ENCODE data around the gene MSGN1.

The MSGN1 gene

DNA sequence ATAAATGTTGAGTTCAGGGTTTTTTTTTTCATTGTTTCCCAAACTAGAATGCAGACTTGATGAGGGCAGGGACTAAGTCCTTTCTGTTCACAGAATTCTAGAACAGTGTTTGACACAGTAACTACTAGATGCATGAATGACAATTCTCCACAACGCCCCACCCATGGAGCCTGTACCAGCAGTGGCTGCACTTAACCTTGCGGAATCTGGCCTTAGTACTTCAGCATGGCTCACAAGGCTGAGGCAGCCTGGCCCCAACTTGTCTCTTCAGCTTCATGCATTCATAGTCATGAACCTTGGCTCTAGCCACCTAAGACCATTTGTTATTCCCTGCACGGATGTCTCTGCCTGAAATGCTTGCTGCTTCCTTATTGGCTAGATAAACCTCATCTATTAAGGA is 29.5 kb upstream of the MSGN1 start:
- Histone ChIP-seq H3K9ac (ENCODE audit: low read length) (no peak overlapping the region), H2AFZ (ENCODE audit: low read depth, low read length, severe bottlenecking) (no peak overlapping the region), H3K27ac (ENCODE audit: low read depth, low read length) (no peak overlapping the region), H3K4me3 (ENCODE audit: insufficient read depth, low read length, poor library complexity, severe bottlenecking) (no peak overlapping the region), H3K36me3 (ENCODE audit: low read length) (peaks cover 9% of the 10 kb centered on the region; the same call in 1 of the 2 replicates), H3F3A (ENCODE audit: insufficient read depth) (peaks cover 4% of the 10 kb centered on the region; the same call in 1 of the 2 replicates), H3K9me2 (replicated peaks; ENCODE audit: insufficient read depth, low read length) (no peaks in the 10 kb centered on the region), H3K27me3 (ENCODE audit: low read length) (no peaks in the 10 kb centered on the region), H3K9me3 (ENCODE audit: insufficient read depth, low read length) (no peaks in the 10 kb centered on the region), H4K20me1 (ENCODE audit: low read depth, low read length) (peaks cover 6% of the 10 kb centered on the region; the same call in 1 of the 2 replicates), H3K79me2 (ENCODE audit: insufficient read depth, low read length) (no peaks in the 10 kb centered on the region), H3K4me2 (ENCODE audit: low read depth, low read length, poor library complexity, severe bottlenecking) (no peak overlapping the region)
- no peak for TF ChIP-seq EZH2phosphoT487 (conservative IDR thresholded peaks at IDR 0.05; ENCODE audit: low read length)
- TF ChIP-seq, protein P1, sequence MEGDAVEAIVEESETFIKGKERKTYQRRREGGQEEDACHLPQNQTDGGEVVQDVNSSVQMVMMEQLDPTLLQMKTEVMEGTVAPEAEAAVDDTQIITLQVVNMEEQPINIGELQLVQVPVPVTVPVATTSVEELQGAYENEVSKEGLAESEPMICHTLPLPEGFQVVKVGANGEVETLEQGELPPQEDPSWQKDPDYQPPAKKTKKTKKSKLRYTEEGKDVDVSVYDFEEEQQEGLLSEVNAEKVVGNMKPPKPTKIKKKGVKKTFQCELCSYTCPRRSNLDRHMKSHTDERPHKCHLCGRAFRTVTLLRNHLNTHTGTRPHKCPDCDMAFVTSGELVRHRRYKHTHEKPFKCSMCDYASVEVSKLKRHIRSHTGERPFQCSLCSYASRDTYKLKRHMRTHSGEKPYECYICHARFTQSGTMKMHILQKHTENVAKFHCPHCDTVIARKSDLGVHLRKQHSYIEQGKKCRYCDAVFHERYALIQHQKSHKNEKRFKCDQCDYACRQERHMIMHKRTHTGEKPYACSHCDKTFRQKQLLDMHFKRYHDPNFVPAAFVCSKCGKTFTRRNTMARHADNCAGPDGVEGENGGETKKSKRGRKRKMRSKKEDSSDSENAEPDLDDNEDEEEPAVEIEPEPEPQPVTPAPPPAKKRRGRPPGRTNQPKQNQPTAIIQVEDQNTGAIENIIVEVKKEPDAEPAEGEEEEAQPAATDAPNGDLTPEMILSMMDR (IDR thresholded peaks at IDR 0.05; ENCODE audit: insufficient read depth, low read length, poor library complexity, severe bottlenecking) = no peak

GRCh38 chr2:17788773-17789172 is 27.5 kb upstream of the MSGN1 start:
- no peak overlapping the region for H3K9ac ChIP-seq (ENCODE audit: low read length)
- no peaks in the 10 kb centered on the region for H3K27me3 ChIP-seq (ENCODE audit: low read length)
- no peak overlapping the region for H3K4me3 ChIP-seq (ENCODE audit: insufficient read depth, low read length, poor library complexity, severe bottlenecking)
- H3F3A ChIP-seq (ENCODE audit: insufficient read depth) = peaks cover 1% of the 10 kb centered on the region; the same call in 1 of the 2 replicates
- H4K20me1 ChIP-seq (ENCODE audit: low read depth, low read length) = peaks cover 2% of the 10 kb centered on the region; the same call in 1 of the 2 replicates
- no peak overlapping the region for H2AFZ ChIP-seq (ENCODE audit: low read depth, low read length, severe bottlenecking)
- H3K27ac ChIP-seq (ENCODE audit: low read depth, low read length) = no peak overlapping the region
- no peaks in the 10 kb centered on the region for H3K36me3 ChIP-seq (ENCODE audit: low read length)
- H3K4me2 ChIP-seq (ENCODE audit: low read depth, low read length, poor library complexity, severe bottlenecking) = no peak overlapping the region
- H3K79me2 ChIP-seq (ENCODE audit: insufficient read depth, low read length) = no peaks in the 10 kb centered on the region
- no peak for TF ChIP-seq EZH2phosphoT487 (conservative IDR thresholded peaks at IDR 0.05; ENCODE audit: low read length)
- TF ChIP-seq, protein P1 (IDR thresholded peaks at IDR 0.05; ENCODE audit: insufficient read depth, low read length, poor library complexity, severe bottlenecking) = no peak
- H3K9me3 ChIP-seq (ENCODE audit: insufficient read depth, low read length) = no peaks in the 10 kb centered on the region
- no peaks in the 10 kb centered on the region for H3K9me2 ChIP-seq (replicated peaks; ENCODE audit: insufficient read depth, low read length)

DNA sequence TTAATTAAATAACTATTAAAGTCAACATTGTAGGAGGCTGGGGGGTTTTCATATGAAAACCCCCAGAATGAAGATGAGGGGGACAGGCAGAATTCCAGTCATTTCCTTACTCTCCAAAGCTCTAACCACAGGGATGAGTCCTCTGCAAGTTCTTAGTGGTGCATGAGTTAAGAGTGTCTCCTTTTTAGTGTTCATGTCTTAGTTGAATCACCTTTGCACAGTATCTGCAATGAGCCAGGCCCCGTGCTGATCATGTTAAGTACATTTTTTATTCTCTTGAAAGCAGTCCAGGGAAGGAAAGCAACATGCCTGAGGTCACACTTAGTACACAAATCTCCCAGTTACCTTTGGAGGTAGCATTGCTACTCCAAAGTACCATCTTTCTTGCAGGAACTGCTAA is 25.7 kb upstream of the MSGN1 start:
- TF ChIP-seq, protein P1 (IDR thresholded peaks at IDR 0.05; ENCODE audit: insufficient read depth, low read length, poor library complexity, severe bottlenecking) = no peak
- H3K9ac ChIP-seq (ENCODE audit: low read length) = no peak overlapping the region
- H3K9me2 ChIP-seq (replicated peaks; ENCODE audit: insufficient read depth, low read length) = no peaks in the 10 kb centered on the region
- no peak overlapping the region for H3K4me3 ChIP-seq (ENCODE audit: insufficient read depth, low read length, poor library complexity, severe bottlenecking)
- no peaks in the 10 kb centered on the region for H3K79me2 ChIP-seq (ENCODE audit: insufficient read depth, low read length)
- no peaks in the 10 kb centered on the region for H3F3A ChIP-seq (ENCODE audit: insufficient read depth)
- H2AFZ ChIP-seq (ENCODE audit: low read depth, low read length, severe bottlenecking) = no peak overlapping the region
- no peaks in the 10 kb centered on the region for H4K20me1 ChIP-seq (ENCODE audit: low read depth, low read length)
- H3K27ac ChIP-seq (ENCODE audit: low read depth, low read length) = no peak overlapping the region
- H3K9me3 ChIP-seq (ENCODE audit: insufficient read depth, low read length) = no peaks in the 10 kb centered on the region
- H3K4me2 ChIP-seq (ENCODE audit: low read depth, low read length, poor library complexity, severe bottlenecking) = no peak overlapping the region
- H3K36me3 ChIP-seq (ENCODE audit: low read length) = no peaks in the 10 kb centered on the region
- no peaks in the 10 kb centered on the region for H3K27me3 ChIP-seq (ENCODE audit: low read length)
